Smooth muscle cell (in vitro differentiated cells): Measurements from ENCODE around the gene AFF1. TPM values are rescaled to one million over a fixed set of nuclear protein-coding genes. Genes with fewer than 3 reads are reported as not detected.

Experiments used
- DNase-seq: peaks from one replicate; lab custom pipeline; 2025; ENCODE audit not compliant: unreplicated experiment; lab: John Stamatoyannopoulos, UW
- H2AFZ ChIP-seq: fragments of 200-600 bp; sonication (generic); 2 replicates; pipeline ENCODE4 v1.6.0; 2016; ENCODE audit warnings: antibody characterized with exemption, low read depth, mild to moderate bottlenecking
- H3F3A ChIP-seq: fragments of 200-600 bp; sonication (generic); 2 replicates; pipeline ENCODE4 v1.6.0; 2017; ENCODE audit warnings: antibody characterized with exemption, low read depth
- H3K27ac ChIP-seq: fragments of 200-600 bp; sonication (generic); 2 replicates; pipeline ENCODE4 v1.5.1; 2016; ENCODE audit warnings: low read depth, mild to moderate bottlenecking
- H3K27me3 ChIP-seq: fragments of 200-600 bp; sonication (generic); 2 replicates; pipeline ENCODE4 v1.6.1; 2016; ENCODE audit warnings: low read depth, mild to moderate bottlenecking
- H3K36me3 ChIP-seq: fragments of 200-600 bp; sonication (generic); 2 replicates; pipeline ENCODE4 v1.5.1; 2016; ENCODE audit warnings: low read depth
- H3K4me1 ChIP-seq: fragments of 200-600 bp; sonication (generic); 2 replicates; pipeline ENCODE4 v1.5.1; 2016; ENCODE audit warnings: low read depth
- H3K4me2 ChIP-seq: fragments of 200-600 bp; sonication (generic); 2 replicates; pipeline ENCODE4 v1.6.0; 2016; ENCODE audit warnings: mild to moderate bottlenecking
- H3K4me3 ChIP-seq: fragments of 200-600 bp; sonication (generic); 2 replicates; pipeline ENCODE4 v1.5.1; 2016; ENCODE audit warnings: mild to moderate bottlenecking
- H3K79me2 ChIP-seq: fragments of 200-600 bp; sonication (generic); 2 replicates; pipeline ENCODE4 v1.6.0; 2016; ENCODE audit warnings: low read depth, mild to moderate bottlenecking
- H3K9ac ChIP-seq: fragments of 200-600 bp; sonication (generic); 2 replicates; pipeline ENCODE4 v1.6.0; 2016; ENCODE audit warnings: low read depth
- H3K9me3 ChIP-seq: fragments of 200-600 bp; sonication (generic); replicated peaks from 2 replicates; pipeline ENCODE4 v1.5.1; 2016; ENCODE audit warnings: low read depth
- H4K20me1 ChIP-seq: fragments of 200-600 bp; sonication (generic); 2 replicates; pipeline ENCODE4 v1.6.0; 2016; ENCODE audit warnings: low read depth
- CTCF ChIP-seq: fragments of 200-600 bp; sonication (generic); IDR thresholded peaks from 2 replicates; pipeline ENCODE4 v1.5.1; 2017; ENCODE audit warnings: borderline replicate concordance, mild to moderate bottlenecking, antibody characterized with exemption; ENCODE audit not compliant: insufficient read depth, poor library complexity, severe bottlenecking
- WGBS: methylation state at CpG from one replicate; pipeline ENCODE4 v1.1.7; 2016; ENCODE audit warnings: low lambda C conversion rate; 5-methylcytosine and 5-hydroxymethylcytosine counted together
- polyA plus RNA-seq: library from polyadenylated mRNA; unstranded; fragments of >200 nt; fragmentation: Nextera tagmentation; extraction: Ambion mirVana; gene quantifications from 2 replicates; pipeline ENCODE4 v1.2.1, GENCODE V29; 2016
- total RNA-seq: library from RNA; depleted of rRNA; stranded (reverse); fragments of >200 nt; gene quantifications from 2 replicates; pipeline ENCODE4 v1.2.3, GENCODE V29; 2014

AFF1 gene
- total and polyA plus RNA-seq, 2 experiments from 2014 or later: 6.6 to 17.7 TPM

- Histone ChIP-seq H3K27ac (no peak overlapping the region), H2AFZ (no peak overlapping the region), H4K20me1 (no peaks in the 10 kb centered on the region), H3K9ac (no peak overlapping the region), H3K9me3 (no peaks in the 10 kb centered on the region), H3F3A (no peaks in the 10 kb centered on the region), H3K36me3 (no peaks in the 10 kb centered on the region), H3K4me3 (no peak overlapping the region), H3K27me3 (no peaks in the 10 kb centered on the region), H3K4me1 (no peaks in the 10 kb centered on the region), H3K79me2 (no peaks in the 10 kb centered on the region), H3K4me2 (no peak overlapping the region)
- 0% methylated on average over 1 of the region's 1 CpG for WGBS
- DNase-seq: no peak
- no peak for TF ChIP-seq CTCF
These were observed 18.4 kb upstream of the AFF1 start for GRCh38 chr4:86916392-86916791.

GRCh38 chr4:86917212-86918039 lies 17.4 kb upstream of the AFF1 start:
- H3K4me2 ChIP-seq: no peak overlapping the region
- no peaks in the 10 kb centered on the region for H3F3A ChIP-seq
- no peaks in the 10 kb centered on the region for H3K9me3 ChIP-seq
- H3K27ac ChIP-seq: no peak overlapping the region
- H3K27me3 ChIP-seq: no peaks in the 10 kb centered on the region
- H3K36me3 ChIP-seq: no peaks in the 10 kb centered on the region
- TF ChIP-seq CTCF: no peak
- no peaks in the 10 kb centered on the region for H3K4me1 ChIP-seq
- DNase-seq: no peak
- no peaks in the 10 kb centered on the region for H3K79me2 ChIP-seq
- H2AFZ ChIP-seq: no peak overlapping the region
- 92% methylated on average over 4 of the region's 4 CpGs for WGBS
- no peak overlapping the region for H3K9ac ChIP-seq
- H3K4me3 ChIP-seq: no peak overlapping the region
- H4K20me1 ChIP-seq: no peaks in the 10 kb centered on the region

GRCh38 chr4:86918539-86919072 lies 16.2 kb upstream of the AFF1 start:
- H4K20me1 ChIP-seq: no peaks in the 10 kb centered on the region
- no peak overlapping the region for H3K4me3 ChIP-seq
- no peaks in the 10 kb centered on the region for H3K9me3 ChIP-seq
- no peaks in the 10 kb centered on the region for H3K4me1 ChIP-seq
- H3K4me2 ChIP-seq: no peak overlapping the region
- H3K36me3 ChIP-seq: no peaks in the 10 kb centered on the region
- no peak for TF ChIP-seq CTCF
- no peak for DNase-seq
- H3K27ac ChIP-seq: peak overlapping the region; percentile 55
- no peak overlapping the region for H2AFZ ChIP-seq
- no peaks in the 10 kb centered on the region for H3K79me2 ChIP-seq
- no peaks in the 10 kb centered on the region for H3F3A ChIP-seq
- WGBS: 28% methylated on average over 3 of the region's 3 CpGs
- H3K27me3 ChIP-seq: no peaks in the 10 kb centered on the region
- no peak overlapping the region for H3K9ac ChIP-seq
